CD4-positive, alpha-beta T cell (primary cell): Measurements from ENCODE around the gene DMBX1. TPM values are rescaled to one million over a fixed set of nuclear protein-coding genes. Genes with fewer than 3 reads are reported as not detected.

ENCODE experiments used
- ATAC-seq: fragments of 200-7000 bp; cut with Tn5 transposase; one replicate; pipeline ENCODE4 v1.10.0; 2022; ENCODE audit warnings: mild to moderate bottlenecking; ENCODE audit not compliant: poor library complexity
- CTCF ChIA-PET: fragments of 350-600 bp; sonication (Branson Sonifier 250); formaldehyde crosslinking; loops from one replicate; lab custom pipeline; 2021; ENCODE audit warnings: antibody characterized with exemption, inconsistent platforms; lab: Charles Lee
- POLR2A ChIA-PET: fragments of 350-600 bp; sonication (Branson Sonifier 250); formaldehyde crosslinking; loops from one replicate; lab custom pipeline; 2021; ENCODE audit warnings: antibody characterized with exemption, inconsistent platforms; lab: Charles Lee
- DNase-seq, 14 experiments: peaks; one replicate each; pipeline ENCODE4 v3.0.0-alpha.2; 2013 to 2020; ENCODE audit warnings: mixed read lengths in 2 of 14
- H3K27ac ChIP-seq, 2 donors: one replicate each; pipeline versions ENCODE4 v1.5.1 to v1.7.0; 2013; ENCODE audit warnings: low read length in 2 of 2, low read depth in 1 of 2, mild to moderate bottlenecking in 1 of 2
- H3K27me3 ChIP-seq, 2 experiments: 1 replicate in 1 of 2; 2 replicates in 1 of 2; pipeline versions ENCODE4 v1.6.1 to v1.7.0; 2013; ENCODE audit warnings: low read length in 2 of 2, control low read depth in 1 of 2, mild to moderate bottlenecking in 1 of 2, moderate library complexity in 1 of 2; ENCODE audit not compliant: insufficient read depth in 2 of 2, control insufficient read depth in 1 of 2
- H3K36me3 ChIP-seq: one replicate; pipeline ENCODE4 v1.6.1; 2013; ENCODE audit warnings: low read length, control low read depth; ENCODE audit not compliant: insufficient read depth
- H3K4me1 ChIP-seq: one replicate; pipeline ENCODE4 v1.6.1; 2013; ENCODE audit warnings: low read length, control low read depth; ENCODE audit not compliant: insufficient read depth
- H3K4me3 ChIP-seq: one replicate; pipeline ENCODE4 v1.5.1; 2013; ENCODE audit warnings: mild to moderate bottlenecking, low read length, moderate library complexity
- H3K9me3 ChIP-seq, 2 experiments: 1 replicate in 1 of 2; 2 replicates in 1 of 2; pipeline versions ENCODE4 v1.6.1 to v1.7.0; 2013; ENCODE audit warnings: low read length in 2 of 2, mild to moderate bottlenecking in 2 of 2, control low read depth in 1 of 2, moderate library complexity in 1 of 2; ENCODE audit not compliant: control insufficient read depth in 1 of 2, insufficient read depth in 1 of 2
- H3K27ac Mint-ChIP-seq: one replicate; pipeline ENCODE4 v1.8.0; 2020; ENCODE audit warnings: mixed read lengths
- H3K27me3 Mint-ChIP-seq: one replicate; pipeline ENCODE4 v1.8.0; 2021; ENCODE audit warnings: mixed read lengths
- H3K36me3 Mint-ChIP-seq: one replicate; pipeline ENCODE4 v1.8.0; 2021; ENCODE audit warnings: low read depth, mixed read lengths
- H3K4me1 Mint-ChIP-seq: one replicate; pipeline ENCODE4 v1.8.0; 2021; ENCODE audit warnings: low read depth, mixed read lengths
- H3K4me3 Mint-ChIP-seq: one replicate; pipeline ENCODE4 v1.8.0; 2020; ENCODE audit warnings: mild to moderate bottlenecking, mixed read lengths
- H3K9me3 Mint-ChIP-seq: one replicate; pipeline ENCODE4 v1.8.0; 2020; ENCODE audit warnings: mixed read lengths
- CTCF ChIP-seq: fragments of 200-600 bp; IDR thresholded peaks from one replicate; pipeline ENCODE4 v1.8.0; 2022; ENCODE audit warnings: antibody characterized with exemption, mild to moderate bottlenecking
- intact Hi-C, 2 experiments: fragments of 100-400 bp; cut with DNase I in 1 of 2; cut with micrococcal nuclease in 1 of 2; formaldehyde crosslinking; loops; one replicate each; pipeline versions ENCODE4 v1.15.1 to v1.9.0; 2023 to 2025; cut with DNase I, micrococcal nuclease
- total RNA-seq, 174 experiments: library from RNA in 2 of 174; stranded (reverse) in 2 of 174; gene quantifications; one replicate each; pipeline ENCODE4 v1.2.3 and lab custom pipeline; 2021 to 2026

Gene DMBX1
- total RNA-seq, 2 experiments from 2014 or later: not detected

GRCh38 chr1:46524843-46525242 lies 35.2 kb downstream of the DMBX1 start:
- Mint-ChIP-seq H3K9me3 (no peaks in the 10 kb centered on the region), H3K4me1 (no peaks in the 10 kb centered on the region)
- POLR2A ChIA-PET: no interaction called here

GRCh38 chr1:46525253-46525983 lies 35.8 kb downstream of the DMBX1 start:
- no peak overlapping the region for H3K4me3 Mint-ChIP-seq
- peaks cover 62% of the 10 kb centered on the region for H3K27me3 Mint-ChIP-seq
- no peak for TF ChIP-seq CTCF
- ATAC-seq: no peak
- no peaks in the 10 kb centered on the region for H3K9me3 Mint-ChIP-seq
- no peaks in the 10 kb centered on the region for H3K9me3 ChIP-seq
- H3K36me3 Mint-ChIP-seq: no peaks in the 10 kb centered on the region
- H3K27ac ChIP-seq: no peak overlapping the region
- H3K27ac Mint-ChIP-seq: no peak overlapping the region
- no peak overlapping the region for H3K4me3 ChIP-seq
- POLR2A ChIA-PET: interaction anchor here (0.9 kb wide), 1 partner anchor 78 kb away, joined by 3 read pairs; no protein-coding TSS in a partner anchor
- intact Hi-C loops: loop anchor here in 1 of 2 experiments (5.0 kb wide), 1 partner anchor 48 kb away; no protein-coding TSS in a partner anchor
- CTCF ChIA-PET: interaction anchor here (2.0 kb wide), 1 partner anchor 79 kb away, joined by 6 read pairs; no protein-coding TSS in a partner anchor
- H3K4me1 Mint-ChIP-seq: no peaks in the 10 kb centered on the region
- peaks cover 6 to 13% of the 10 kb centered on the region in 2 experiments for H3K27me3 ChIP-seq
- no peak for DNase-seq
- H3K36me3 ChIP-seq: no peaks in the 10 kb centered on the region
- peaks cover 7% of the 10 kb centered on the region for H3K4me1 ChIP-seq

More at GRCh38 chr1:46524843-46525242, 35.2 kb downstream of the DMBX1 start:
- no peak for TF ChIP-seq CTCF
- no peaks in the 10 kb centered on the region for H3K9me3 ChIP-seq
- H3K36me3 ChIP-seq: no peaks in the 10 kb centered on the region
- H3K27me3 Mint-ChIP-seq: peaks cover 63% of the 10 kb centered on the region
- no peaks in the 10 kb centered on the region for H3K36me3 Mint-ChIP-seq
- DNase-seq: no peak
- no peak for ATAC-seq
- H3K4me3 ChIP-seq: no peak overlapping the region
- peaks cover 7% of the 10 kb centered on the region for H3K4me1 ChIP-seq
- no peak overlapping the region for H3K27ac Mint-ChIP-seq
- no peak overlapping the region for H3K27ac ChIP-seq
- CTCF ChIA-PET: no interaction called here
- no peak overlapping the region for H3K4me3 Mint-ChIP-seq
- intact Hi-C loops: loop anchor here in 1 of 2 experiments (5.0 kb wide), 1 partner anchor 48 kb away; no protein-coding TSS in a partner anchor
- peaks cover 6 to 13% of the 10 kb centered on the region in 2 experiments for H3K27me3 ChIP-seq

- intact Hi-C loops: loop anchor here in 1 of 2 experiments (5.0 kb wide), 1 partner anchor 49 kb away; no protein-coding TSS in a partner anchor
- Mint-ChIP-seq H3K4me1 (no peaks in the 10 kb centered on the region), H3K36me3 (no peaks in the 10 kb centered on the region), H3K27me3 (peaks cover 58% of the 10 kb centered on the region), H3K9me3 (no peaks in the 10 kb centered on the region), H3K27ac (no peak overlapping the region), H3K4me3 (no peak overlapping the region)
- Histone ChIP-seq H3K4me3 (no peak overlapping the region), H3K4me1 (peaks cover 7% of the 10 kb centered on the region), H3K27ac (no peak overlapping the region), H3K36me3 (no peaks in the 10 kb centered on the region), H3K27me3 (peaks cover 6 to 13% of the 10 kb centered on the region in 2 experiments), H3K9me3 (no peaks in the 10 kb centered on the region)
- DNase-seq (no peak), ATAC-seq (no peak)
- no peak for TF ChIP-seq CTCF
- POLR2A ChIA-PET: interaction anchor here (0.9 kb wide), 1 partner anchor 79 kb away, joined by 3 read pairs; no protein-coding TSS in a partner anchor
- CTCF ChIA-PET: interaction anchor here (2.0 kb wide), 1 partner anchor 79 kb away, joined by 6 read pairs; no protein-coding TSS in a partner anchor
Observed at GRCh38 chr1:46526013-46526690, 36.5 kb downstream of the DMBX1 start.
